Calu3 (cell line): ENCODE results near the gene ACTN1. TPM values are rescaled to one million over a fixed set of nuclear protein-coding genes. Genes with fewer than 3 reads are reported as not detected.

Source experiments
- BruUV-seq: library from RNA; stranded (reverse); fragments of 400-500 nt; replicated peaks from 2 replicates; lab custom pipeline; 2021; lab: Mats Ljungman, UMichigan
- CTCF ChIA-PET: fragments of 300-600 bp; sonication (Branson Sonifier 250); formaldehyde crosslinking; loops from one replicate; lab custom pipeline; 2022; ENCODE audit warnings: antibody characterized with exemption; lab: Charles Lee
- DNase-seq: peaks from one replicate; pipeline ENCODE4 v3.0.0; 2022
- H3K27ac Mint-ChIP-seq: one replicate; pipeline ENCODE4 v1.8.0; 2022; ENCODE audit warnings: mixed read lengths; ENCODE audit not compliant: unreplicated experiment
- H3K27me3 Mint-ChIP-seq: one replicate; pipeline ENCODE4 v1.8.0; 2022; ENCODE audit warnings: mixed read lengths; ENCODE audit not compliant: unreplicated experiment
- H3K36me3 Mint-ChIP-seq: one replicate; pipeline ENCODE4 v1.8.0; 2022; ENCODE audit warnings: mild to moderate bottlenecking, moderate library complexity, mixed read lengths; ENCODE audit not compliant: insufficient read depth, unreplicated experiment
- H3K4me1 Mint-ChIP-seq: one replicate; pipeline ENCODE4 v1.8.0; 2022; ENCODE audit warnings: mild to moderate bottlenecking, low read depth, mixed read lengths; ENCODE audit not compliant: unreplicated experiment
- H3K4me3 Mint-ChIP-seq: one replicate; pipeline ENCODE4 v1.8.0; 2022; ENCODE audit warnings: mild to moderate bottlenecking, low read depth, moderate library complexity, mixed read lengths; ENCODE audit not compliant: unreplicated experiment
- H3K9me3 Mint-ChIP-seq: one replicate; pipeline ENCODE4 v1.8.0; 2022; ENCODE audit warnings: low read depth, mixed read lengths; ENCODE audit not compliant: unreplicated experiment
- CTCF ChIP-seq: fragments of 200-600 bp; IDR thresholded peaks from one replicate; pipeline ENCODE4 v1.8.0; 2022; ENCODE audit warnings: antibody characterized with exemption; ENCODE audit not compliant: unreplicated experiment
- intact Hi-C: fragments of 100-400 bp; cut with micrococcal nuclease; formaldehyde crosslinking; loops from one replicate; pipeline ENCODE4 v1.10.0; 2022; ENCODE audit not compliant: unreplicated experiment
- total RNA-seq: library from RNA; stranded (reverse); gene quantifications from 2 replicates; pipeline ENCODE4 v1.2.3, GENCODE V29; 2022

The ACTN1 gene
- total RNA-seq, 1 experiment from 2014 or later, result 326 TPM

GRCh38 chr14:68946489-68946822 lies 32.6 kb downstream of the ACTN1 start:
- Mint-ChIP-seq H3K36me3 (peaks cover 44% of the 10 kb centered on the region), H3K27ac (peak overlapping the region; percentile 75), H3K4me1 (peaks cover 75% of the 10 kb centered on the region), H3K27me3 (no peaks in the 10 kb centered on the region), H3K9me3 (no peaks in the 10 kb centered on the region), H3K4me3 (no peak overlapping the region)
- intact Hi-C loops, result no loop called here
- CTCF ChIA-PET, result no interaction called here
- BruUV-seq, result no TSS peak
- no peak for DNase-seq
- no peak for TF ChIP-seq CTCF

DNA sequence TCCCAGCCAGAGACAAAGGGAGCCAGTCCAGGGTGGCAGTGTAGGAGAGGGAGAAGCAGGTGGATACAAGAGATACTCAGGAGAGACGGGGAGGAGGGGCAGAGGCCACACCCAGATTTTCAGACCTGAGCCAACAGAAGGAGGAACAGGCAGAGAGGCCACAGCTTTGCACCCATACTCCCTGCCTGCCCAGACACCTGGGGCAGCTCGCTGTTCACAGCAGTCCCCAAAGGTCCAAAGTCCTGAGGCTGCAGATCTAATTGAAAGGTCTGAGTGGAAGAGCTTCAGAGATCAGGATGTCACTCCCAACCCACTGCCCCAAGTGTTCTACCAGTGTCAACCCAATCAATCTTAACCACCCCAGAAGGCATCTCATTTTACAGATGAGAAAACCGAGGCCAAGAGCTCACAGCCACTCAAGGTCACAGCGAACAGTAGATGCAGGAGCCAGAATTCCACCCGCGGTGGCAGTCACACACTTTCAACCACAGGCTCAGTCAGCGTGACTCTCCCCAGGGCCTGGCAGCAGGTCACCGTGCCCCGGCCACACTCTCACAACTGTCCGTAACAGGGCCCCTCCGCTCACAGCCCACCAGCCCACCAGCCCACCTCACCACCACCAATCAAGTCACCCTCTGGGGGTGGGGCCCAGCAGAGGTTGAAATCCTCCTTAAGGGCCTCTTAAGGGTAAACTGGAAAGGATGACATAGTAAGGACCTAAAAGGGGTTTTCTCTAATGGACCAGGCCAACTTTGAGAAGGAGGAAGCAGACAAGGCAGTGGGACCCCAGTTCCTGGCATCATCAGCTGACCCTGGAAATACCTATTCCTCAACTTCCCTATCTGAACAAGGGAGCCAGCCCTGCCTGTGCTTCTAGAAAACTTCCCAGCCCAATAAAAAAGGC lies 33.3 kb downstream of the ACTN1 start:
- no TSS peak for BruUV-seq
- TF ChIP-seq CTCF, result no peak
- Mint-ChIP-seq H3K36me3 (peaks cover 41% of the 10 kb centered on the region), H3K4me3 (no peak overlapping the region), H3K27me3 (no peaks in the 10 kb centered on the region), H3K4me1 (peaks cover 74% of the 10 kb centered on the region), H3K27ac (peak overlapping the region; percentile 75), H3K9me3 (no peaks in the 10 kb centered on the region)
- CTCF ChIA-PET, result interaction anchor here (0.7 kb wide), 1 partner anchor 1508 kb away, joined by 3 read pairs; no protein-coding TSS in a partner anchor
- no peak for DNase-seq
- intact Hi-C loops, result no loop called here

DNA sequence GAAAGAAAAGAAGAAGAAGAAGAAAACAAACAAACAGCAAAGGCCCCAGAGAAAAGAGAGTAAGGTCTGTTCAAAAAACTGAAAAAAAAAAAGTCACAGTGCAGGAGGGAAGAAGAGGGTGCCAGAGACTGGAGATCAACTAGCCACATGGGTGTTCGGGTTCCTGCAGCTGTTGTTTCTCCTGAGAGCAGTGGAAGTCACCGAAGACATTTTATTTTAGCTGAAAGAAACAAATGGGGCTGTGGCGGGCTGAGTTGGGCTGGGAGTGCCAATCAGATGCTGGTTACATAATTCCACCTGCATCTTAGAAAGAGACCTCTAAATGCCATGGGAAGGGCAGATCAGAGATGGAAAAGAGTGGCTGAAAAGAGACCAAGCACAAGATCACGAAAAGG lies 33.9 kb downstream of the ACTN1 start:
- no peak overlapping the region for H3K4me3 Mint-ChIP-seq
- H3K27ac Mint-ChIP-seq, result peak overlapping the region; percentile 75
- H3K9me3 Mint-ChIP-seq, result no peaks in the 10 kb centered on the region
- intact Hi-C loops, result no loop called here
- DNase-seq, result no peak
- no TSS peak for BruUV-seq
- H3K36me3 Mint-ChIP-seq, result peaks cover 45% of the 10 kb centered on the region
- TF ChIP-seq CTCF, result no peak
- CTCF ChIA-PET, result interaction anchor here (0.7 kb wide), 1 partner anchor 1507 kb away, joined by 3 read pairs; no protein-coding TSS in a partner anchor
- no peaks in the 10 kb centered on the region for H3K27me3 Mint-ChIP-seq
- peaks cover 78% of the 10 kb centered on the region for H3K4me1 Mint-ChIP-seq

- H3K27ac Mint-ChIP-seq, result no peak overlapping the region
- H3K27me3 Mint-ChIP-seq, result no peaks in the 10 kb centered on the region
- no peak for TF ChIP-seq CTCF
- peaks cover 52% of the 10 kb centered on the region for H3K36me3 Mint-ChIP-seq
- DNase-seq, result no peak
- no peaks in the 10 kb centered on the region for H3K9me3 Mint-ChIP-seq
- CTCF ChIA-PET, result no interaction called here
- BruUV-seq, result no TSS peak
- H3K4me3 Mint-ChIP-seq, result no peak overlapping the region
- peaks cover 76% of the 10 kb centered on the region for H3K4me1 Mint-ChIP-seq
- intact Hi-C loops, result no loop called here
Measured at GRCh38 chr14:68944162-68944561, 34.9 kb downstream of the ACTN1 start.
